ENCODE results near the gene SRC.

DNA sequence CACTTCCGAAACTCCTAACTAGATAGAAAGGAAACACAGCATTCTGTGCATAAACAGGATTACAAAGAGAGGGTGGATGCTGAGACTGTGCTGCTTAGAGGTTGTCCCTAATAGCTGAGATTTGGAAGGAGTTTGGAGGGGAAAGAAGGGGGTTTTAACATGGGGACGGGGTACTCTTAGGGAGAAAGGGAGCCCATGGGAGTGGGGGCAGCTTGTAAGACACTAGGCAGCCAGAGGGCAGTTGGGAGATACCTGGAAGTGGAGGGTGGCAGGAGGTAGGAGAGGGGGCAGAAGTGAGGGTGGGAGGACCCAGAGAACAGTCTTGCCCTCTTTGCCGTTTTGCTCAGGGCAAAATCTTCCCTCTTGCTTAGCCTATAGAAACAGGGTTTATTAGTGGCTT is 40.1 kb upstream of the SRC start:
- no peak for TF ChIP-seq EZH2 (IDR thresholded peaks at IDR 0.05; ENCODE audit: low read depth, low read length, severe bottlenecking)
- no peak for TF ChIP-seq CEBPB (IDR thresholded peaks at IDR 0.05; ENCODE audit: low read depth, low read length)
- TF ChIP-seq CBX5 (IDR thresholded peaks at IDR 0.05; ENCODE audit: low read depth, low read length), result no peak
- no peak for TF ChIP-seq POLR2A (IDR thresholded peaks at IDR 0.05; ENCODE audit: control extremely low read depth in 1 of 2, low read depth in 2 of 2, low read length in 2 of 2)
- no peak for TF ChIP-seq POLR2AphosphoS5 (IDR thresholded peaks at IDR 0.05; ENCODE audit: low read depth, low read length)
- TF ChIP-seq, protein P1, sequence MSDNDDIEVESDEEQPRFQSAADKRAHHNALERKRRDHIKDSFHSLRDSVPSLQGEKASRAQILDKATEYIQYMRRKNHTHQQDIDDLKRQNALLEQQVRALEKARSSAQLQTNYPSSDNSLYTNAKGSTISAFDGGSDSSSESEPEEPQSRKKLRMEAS (IDR thresholded peaks at IDR 0.05), result no peak
- TF ChIP-seq TCF12 (IDR thresholded peaks at IDR 0.05; ENCODE audit: low read depth, low read length), result no peak
- TF ChIP-seq, protein P2, sequence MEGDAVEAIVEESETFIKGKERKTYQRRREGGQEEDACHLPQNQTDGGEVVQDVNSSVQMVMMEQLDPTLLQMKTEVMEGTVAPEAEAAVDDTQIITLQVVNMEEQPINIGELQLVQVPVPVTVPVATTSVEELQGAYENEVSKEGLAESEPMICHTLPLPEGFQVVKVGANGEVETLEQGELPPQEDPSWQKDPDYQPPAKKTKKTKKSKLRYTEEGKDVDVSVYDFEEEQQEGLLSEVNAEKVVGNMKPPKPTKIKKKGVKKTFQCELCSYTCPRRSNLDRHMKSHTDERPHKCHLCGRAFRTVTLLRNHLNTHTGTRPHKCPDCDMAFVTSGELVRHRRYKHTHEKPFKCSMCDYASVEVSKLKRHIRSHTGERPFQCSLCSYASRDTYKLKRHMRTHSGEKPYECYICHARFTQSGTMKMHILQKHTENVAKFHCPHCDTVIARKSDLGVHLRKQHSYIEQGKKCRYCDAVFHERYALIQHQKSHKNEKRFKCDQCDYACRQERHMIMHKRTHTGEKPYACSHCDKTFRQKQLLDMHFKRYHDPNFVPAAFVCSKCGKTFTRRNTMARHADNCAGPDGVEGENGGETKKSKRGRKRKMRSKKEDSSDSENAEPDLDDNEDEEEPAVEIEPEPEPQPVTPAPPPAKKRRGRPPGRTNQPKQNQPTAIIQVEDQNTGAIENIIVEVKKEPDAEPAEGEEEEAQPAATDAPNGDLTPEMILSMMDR (IDR thresholded peaks at IDR 0.05; ENCODE audit: control extremely low read depth in 1 of 3, insufficient read depth in 1 of 3, low read depth in 1 of 3, low read length in 3 of 3), result no peak
- no peak for TF ChIP-seq ASH2L (IDR thresholded peaks at IDR 0.05; ENCODE audit: low read length)
- no peak for TF ChIP-seq CHD2 (IDR thresholded peaks at IDR 0.05; ENCODE audit: low read length)

All from H1 (cell line).